ENCODE results near the gene E2F6. TPM values are rescaled to one million over a fixed set of nuclear protein-coding genes. Genes with fewer than 3 reads are reported as not detected.

Gene E2F6
- total and polyA plus RNA-seq, 2 of the 13 experiments (the other 11 are each of a cell fraction or from before 2014, with no cell fraction given) = 27.3 to 36.0 TPM

DNA sequence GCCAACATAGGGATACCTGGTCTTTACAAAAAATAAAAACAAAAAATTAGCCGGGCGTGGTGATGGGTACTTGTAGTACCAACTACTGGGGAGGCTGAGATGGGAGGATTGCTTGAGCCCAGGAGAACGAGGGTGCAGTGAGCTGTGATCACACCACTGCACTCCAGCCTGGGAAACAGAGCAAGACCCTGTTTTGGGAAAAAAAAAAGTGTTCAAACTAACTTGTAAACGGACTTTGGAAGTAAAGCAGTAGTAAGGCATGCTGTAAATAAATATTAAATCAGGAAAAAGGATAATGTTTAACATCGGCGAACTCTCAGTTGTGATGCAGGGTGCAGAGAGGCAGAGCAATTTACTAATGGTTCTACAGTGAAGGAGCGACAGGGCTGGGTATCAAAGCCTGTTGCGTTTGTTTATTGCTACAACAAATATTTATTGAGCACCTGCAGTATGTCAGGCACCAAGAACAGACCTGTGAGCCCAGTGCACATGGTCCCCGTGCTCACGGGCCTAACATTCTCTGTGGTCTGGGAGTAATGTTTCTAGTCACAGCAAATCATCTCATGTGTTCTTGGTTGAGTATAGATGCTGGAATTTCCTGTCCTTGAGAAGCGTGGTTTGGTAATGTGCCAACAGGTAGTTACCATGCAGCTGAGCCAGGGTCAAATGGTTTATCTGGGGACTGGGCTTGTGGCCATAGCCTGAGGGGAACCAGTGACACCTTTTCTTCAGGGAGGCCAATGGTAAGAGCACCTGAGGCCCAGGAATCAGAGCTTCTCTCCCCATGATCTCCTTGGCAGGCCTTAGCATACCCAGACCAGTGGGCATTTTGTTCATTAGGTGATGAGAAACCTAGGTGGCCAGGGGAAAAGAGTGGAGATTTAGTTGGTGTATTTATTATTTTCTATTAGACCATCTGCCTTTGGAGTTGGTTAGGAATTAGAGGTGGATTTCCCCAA is 40.0 kb upstream of the E2F6 start (continued):
- TF ChIP-seq CSRNP2 (CRISPR knock-in tag; conservative IDR thresholded peaks at IDR 0.05; ENCODE audit: low read depth) (no peak), ZNF629 (CRISPR knock-in tag; conservative IDR thresholded peaks at IDR 0.05) (no peak; the same call in 1 of the 2 replicates), ZKSCAN8 (CRISPR knock-in tag; IDR thresholded peaks at IDR 0.05; ENCODE audit: borderline replicate concordance) (peak; percentile 1; the same call in 1 of the 2 replicates), PRDM4 (CRISPR knock-in tag; IDR thresholded peaks at IDR 0.05; ENCODE audit: borderline replicate concordance) (no peak), ZNF343 (CRISPR knock-in tag; IDR thresholded peaks at IDR 0.05) (peak; percentile 54; the same call in 1 of the 2 replicates), ZNF792 (CRISPR knock-in tag; IDR thresholded peaks at IDR 0.05) (peak; percentile 71; the same call in 1 of the 2 replicates), EEA1 (CRISPR knock-in tag; IDR thresholded peaks at IDR 0.05; ENCODE audit: borderline replicate concordance) (0 out of 2 replicates have a peak, but pooled peaks have one; percentile 57), ZNF607 (CRISPR knock-in tag; IDR thresholded peaks at IDR 0.05; ENCODE audit: borderline replicate concordance) (peak; percentile 89; the same call in 1 of the 2 replicates), EZH2 (conservative IDR thresholded peaks at IDR 0.05; ENCODE audit: low read depth, low read length) (no peak), ZNF549 (CRISPR knock-in tag; IDR thresholded peaks at IDR 0.05) (no peak), TAF1 (CRISPR knock-in tag; IDR thresholded peaks at IDR 0.05) (0 out of 2 replicates have a peak, but pooled peaks have one; percentile 34), PRPF4 (IDR thresholded peaks at IDR 0.05; ENCODE audit: low read depth, low read length, poor library complexity, severe bottlenecking) (no peak), THAP8 (CRISPR knock-in tag; IDR thresholded peaks at IDR 0.05; ENCODE audit: borderline replicate concordance) (no peak), RXRB (CRISPR knock-in tag; IDR thresholded peaks at IDR 0.05; ENCODE audit: borderline replicate concordance) (peak; percentile 86), PLRG1 (conservative IDR thresholded peaks at IDR 0.05) (no peak), TARDBP (CRISPR knock-in tag; IDR thresholded peaks at IDR 0.05) (peak; percentile 79)
- TF ChIP-seq, protein P1, sequence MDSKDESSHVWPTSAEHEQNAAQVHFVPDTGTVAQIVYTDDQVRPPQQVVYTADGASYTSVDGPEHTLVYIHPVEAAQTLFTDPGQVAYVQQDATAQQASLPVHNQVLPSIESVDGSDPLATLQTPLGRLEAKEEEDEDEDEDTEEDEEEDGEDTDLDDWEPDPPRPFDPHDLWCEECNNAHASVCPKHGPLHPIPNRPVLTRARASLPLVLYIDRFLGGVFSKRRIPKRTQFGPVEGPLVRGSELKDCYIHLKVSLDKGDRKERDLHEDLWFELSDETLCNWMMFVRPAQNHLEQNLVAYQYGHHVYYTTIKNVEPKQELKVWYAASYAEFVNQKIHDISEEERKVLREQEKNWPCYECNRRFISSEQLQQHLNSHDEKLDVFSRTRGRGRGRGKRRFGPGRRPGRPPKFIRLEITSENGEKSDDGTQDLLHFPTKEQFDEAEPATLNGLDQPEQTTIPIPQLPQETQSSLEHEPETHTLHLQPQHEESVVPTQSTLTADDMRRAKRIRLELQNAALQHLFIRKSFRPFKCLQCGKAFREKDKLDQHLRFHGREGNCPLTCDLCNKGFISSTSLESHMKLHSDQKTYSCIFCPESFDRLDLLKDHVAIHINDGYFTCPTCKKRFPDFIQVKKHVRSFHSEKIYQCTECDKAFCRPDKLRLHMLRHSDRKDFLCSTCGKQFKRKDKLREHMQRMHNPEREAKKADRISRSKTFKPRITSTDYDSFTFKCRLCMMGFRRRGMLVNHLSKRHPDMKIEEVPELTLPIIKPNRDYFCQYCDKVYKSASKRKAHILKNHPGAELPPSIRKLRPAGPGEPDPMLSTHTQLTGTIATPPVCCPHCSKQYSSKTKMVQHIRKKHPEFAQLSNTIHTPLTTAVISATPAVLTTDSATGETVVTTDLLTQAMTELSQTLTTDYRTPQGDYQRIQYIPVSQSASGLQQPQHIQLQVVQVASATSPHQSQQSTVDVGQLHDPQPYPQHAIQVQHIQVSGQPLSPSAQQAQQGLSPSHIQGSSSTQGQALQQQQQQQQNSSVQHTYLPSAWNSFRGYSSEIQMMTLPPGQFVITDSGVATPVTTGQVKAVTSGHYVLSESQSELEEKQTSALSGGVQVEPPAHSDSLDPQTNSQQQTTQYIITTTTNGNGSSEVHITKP (CRISPR knock-in tag; IDR thresholded peaks at IDR 0.05; ENCODE audit: low read depth) = peak; percentile 79
- TF ChIP-seq, protein P2, sequence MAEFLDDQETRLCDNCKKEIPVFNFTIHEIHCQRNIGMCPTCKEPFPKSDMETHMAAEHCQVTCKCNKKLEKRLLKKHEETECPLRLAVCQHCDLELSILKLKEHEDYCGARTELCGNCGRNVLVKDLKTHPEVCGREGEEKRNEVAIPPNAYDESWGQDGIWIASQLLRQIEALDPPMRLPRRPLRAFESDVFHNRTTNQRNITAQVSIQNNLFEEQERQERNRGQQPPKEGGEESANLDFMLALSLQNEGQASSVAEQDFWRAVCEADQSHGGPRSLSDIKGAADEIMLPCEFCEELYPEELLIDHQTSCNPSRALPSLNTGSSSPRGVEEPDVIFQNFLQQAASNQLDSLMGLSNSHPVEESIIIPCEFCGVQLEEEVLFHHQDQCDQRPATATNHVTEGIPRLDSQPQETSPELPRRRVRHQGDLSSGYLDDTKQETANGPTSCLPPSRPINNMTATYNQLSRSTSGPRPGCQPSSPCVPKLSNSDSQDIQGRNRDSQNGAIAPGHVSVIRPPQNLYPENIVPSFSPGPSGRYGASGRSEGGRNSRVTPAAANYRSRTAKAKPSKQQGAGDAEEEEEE (CRISPR knock-in tag; IDR thresholded peaks at IDR 0.05; ENCODE audit: borderline replicate concordance) = peak; percentile 89; the same call in 1 of the 2 replicates

Measured in HepG2 (cell line).